GM12865 (cell line): ENCODE measurements around the gene KHSRP.

Experiments used
- DNase-seq: peaks from one replicate; pipeline ENCODE4 v3.0.0; 2010; ENCODE audit warnings: low read depth
- H3K4me3 ChIP-seq: 2 replicates; pipeline ENCODE4 v1.5.1; 2011; ENCODE audit warnings: mild to moderate bottlenecking, low read depth, low read length, control low read depth
- TF ChIP-seq, protein P1 (sequence below): IDR thresholded peaks from 2 replicates; pipeline ENCODE4 v1.5.1; 2011; ENCODE audit warnings: low read length, control low read depth, low read depth, inconsistent platforms; ENCODE audit not compliant: insufficient read depth; ENCODE audit errors: missing control alignments

The KHSRP gene, protein sequence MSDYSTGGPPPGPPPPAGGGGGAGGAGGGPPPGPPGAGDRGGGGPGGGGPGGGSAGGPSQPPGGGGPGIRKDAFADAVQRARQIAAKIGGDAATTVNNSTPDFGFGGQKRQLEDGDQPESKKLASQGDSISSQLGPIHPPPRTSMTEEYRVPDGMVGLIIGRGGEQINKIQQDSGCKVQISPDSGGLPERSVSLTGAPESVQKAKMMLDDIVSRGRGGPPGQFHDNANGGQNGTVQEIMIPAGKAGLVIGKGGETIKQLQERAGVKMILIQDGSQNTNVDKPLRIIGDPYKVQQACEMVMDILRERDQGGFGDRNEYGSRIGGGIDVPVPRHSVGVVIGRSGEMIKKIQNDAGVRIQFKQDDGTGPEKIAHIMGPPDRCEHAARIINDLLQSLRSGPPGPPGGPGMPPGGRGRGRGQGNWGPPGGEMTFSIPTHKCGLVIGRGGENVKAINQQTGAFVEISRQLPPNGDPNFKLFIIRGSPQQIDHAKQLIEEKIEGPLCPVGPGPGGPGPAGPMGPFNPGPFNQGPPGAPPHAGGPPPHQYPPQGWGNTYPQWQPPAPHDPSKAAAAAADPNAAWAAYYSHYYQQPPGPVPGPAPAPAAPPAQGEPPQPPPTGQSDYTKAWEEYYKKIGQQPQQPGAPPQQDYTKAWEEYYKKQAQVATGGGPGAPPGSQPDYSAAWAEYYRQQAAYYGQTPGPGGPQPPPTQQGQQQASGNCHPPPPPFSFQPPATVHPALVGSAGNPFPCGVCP

DNA sequence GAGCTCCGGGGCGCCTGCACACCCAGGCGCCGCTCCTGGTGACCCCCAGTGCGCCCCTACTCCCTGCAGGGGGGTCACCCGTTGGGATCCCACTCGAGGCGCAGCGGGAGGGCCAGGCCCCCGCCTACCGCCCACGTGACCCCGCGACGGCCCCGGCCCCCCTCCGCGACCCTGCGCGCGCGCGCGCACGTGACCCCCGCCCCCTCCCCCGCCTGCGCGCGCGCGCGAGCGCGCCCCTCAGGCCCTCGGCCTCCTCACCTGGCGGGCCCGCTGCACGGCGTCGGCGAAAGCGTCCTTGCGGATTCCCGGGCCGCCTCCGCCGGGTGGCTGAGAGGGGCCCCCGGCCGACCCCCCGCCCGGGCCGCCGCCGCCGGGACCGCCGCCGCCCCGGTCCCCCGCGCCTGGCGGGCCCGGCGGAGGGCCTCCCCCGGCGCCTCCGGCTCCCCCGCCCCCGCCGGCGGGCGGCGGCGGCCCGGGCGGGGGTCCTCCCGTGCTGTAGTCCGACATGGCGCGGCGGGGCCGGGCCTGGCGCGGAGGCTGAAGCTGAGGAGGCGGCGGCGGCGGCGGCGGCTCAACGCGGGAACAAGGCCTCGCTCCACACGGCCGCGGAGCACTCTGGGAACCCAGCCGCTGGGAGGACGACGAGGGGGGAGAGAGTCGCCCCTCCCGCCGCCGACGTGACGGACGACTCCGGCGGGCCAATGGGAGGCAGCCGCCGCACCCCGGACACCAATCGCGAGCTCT is at the start of gene KHSRP:
Gene KHSRP, minus strand, starts transcription at position 617 of the 744 bp plus-strand sequence. Its CDS starts 110 bp downstream, at position 507.
- TF ChIP-seq, protein P1, sequence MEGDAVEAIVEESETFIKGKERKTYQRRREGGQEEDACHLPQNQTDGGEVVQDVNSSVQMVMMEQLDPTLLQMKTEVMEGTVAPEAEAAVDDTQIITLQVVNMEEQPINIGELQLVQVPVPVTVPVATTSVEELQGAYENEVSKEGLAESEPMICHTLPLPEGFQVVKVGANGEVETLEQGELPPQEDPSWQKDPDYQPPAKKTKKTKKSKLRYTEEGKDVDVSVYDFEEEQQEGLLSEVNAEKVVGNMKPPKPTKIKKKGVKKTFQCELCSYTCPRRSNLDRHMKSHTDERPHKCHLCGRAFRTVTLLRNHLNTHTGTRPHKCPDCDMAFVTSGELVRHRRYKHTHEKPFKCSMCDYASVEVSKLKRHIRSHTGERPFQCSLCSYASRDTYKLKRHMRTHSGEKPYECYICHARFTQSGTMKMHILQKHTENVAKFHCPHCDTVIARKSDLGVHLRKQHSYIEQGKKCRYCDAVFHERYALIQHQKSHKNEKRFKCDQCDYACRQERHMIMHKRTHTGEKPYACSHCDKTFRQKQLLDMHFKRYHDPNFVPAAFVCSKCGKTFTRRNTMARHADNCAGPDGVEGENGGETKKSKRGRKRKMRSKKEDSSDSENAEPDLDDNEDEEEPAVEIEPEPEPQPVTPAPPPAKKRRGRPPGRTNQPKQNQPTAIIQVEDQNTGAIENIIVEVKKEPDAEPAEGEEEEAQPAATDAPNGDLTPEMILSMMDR, result no peak
- peak; percentile 46 for DNase-seq

DNA sequence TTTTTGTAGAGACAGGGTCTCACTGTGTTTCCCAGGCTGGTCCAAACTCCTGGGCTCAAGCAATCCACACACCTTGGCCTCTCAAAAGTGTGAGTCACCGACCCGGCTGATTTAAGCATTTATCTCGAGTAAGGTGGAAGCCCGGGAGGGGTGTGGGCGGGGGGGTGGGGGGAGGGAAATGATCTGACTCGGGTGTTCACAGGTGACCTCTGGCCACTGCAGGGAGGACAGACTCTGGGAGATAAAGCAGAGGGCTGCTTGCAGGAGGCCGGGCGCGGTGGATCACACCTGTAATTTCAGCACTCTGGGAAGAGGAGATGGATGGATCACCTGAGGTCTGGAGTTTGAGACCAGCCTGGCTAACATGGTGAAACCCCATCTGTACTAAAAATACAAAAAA is 49.0 kb upstream of the KHSRP start:
- no peak overlapping the region for H3K4me3 ChIP-seq
- TF ChIP-seq, protein P1, result no peak

More for the DNA sequence above, at the start of gene KHSRP:
- H3K4me3 ChIP-seq, result peak within 1 kb of the TSS; percentile 72

DNA sequence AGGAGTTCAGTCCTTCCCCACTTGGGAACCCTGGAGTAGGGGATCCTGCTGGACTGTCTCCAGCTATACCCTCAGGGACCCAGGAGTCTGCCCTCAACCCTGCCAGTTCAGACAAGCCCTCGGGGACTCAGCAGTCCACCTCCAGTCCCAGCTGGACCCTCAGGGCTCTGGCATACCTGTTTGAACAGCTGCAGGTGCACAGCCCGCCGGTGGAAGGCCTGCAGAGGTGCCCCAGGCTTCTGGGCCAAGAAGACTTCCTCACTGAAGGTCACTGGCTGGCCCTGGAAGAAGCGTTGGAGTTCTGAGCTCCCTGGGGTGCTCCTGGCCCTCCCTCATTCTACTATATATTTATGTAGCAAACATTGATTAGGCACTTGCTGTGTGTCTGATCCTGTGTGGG is 48.1 kb upstream of the KHSRP start:
- DNase-seq, result no peak
- TF ChIP-seq, protein P1, result no peak
- no peak overlapping the region for H3K4me3 ChIP-seq

More for the DNA sequence above, 49.0 kb upstream of the KHSRP start:
- no peak for DNase-seq

DNA sequence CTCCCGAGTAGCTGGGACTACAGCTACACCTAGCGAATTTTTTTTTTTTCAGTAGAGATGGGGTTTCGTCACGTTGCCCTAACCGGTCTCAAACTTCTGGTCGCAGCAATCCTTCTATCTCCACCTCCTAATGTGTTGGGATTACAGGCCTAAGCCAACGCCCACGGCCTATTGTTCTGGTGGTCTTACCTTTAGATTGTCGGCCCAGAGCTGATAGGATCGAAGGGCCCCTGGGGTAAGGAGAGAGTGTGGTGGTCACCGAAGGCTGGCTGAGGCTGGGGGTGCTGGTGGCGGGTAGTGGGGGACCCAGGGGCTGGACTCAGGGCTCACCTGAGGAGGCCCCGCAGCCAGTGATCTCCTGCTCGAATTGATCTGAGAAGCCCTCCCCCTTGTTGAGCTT is 46.5 kb upstream of the KHSRP start:
- no peak for DNase-seq
- TF ChIP-seq, protein P1, result no peak
- no peak overlapping the region for H3K4me3 ChIP-seq

DNA sequence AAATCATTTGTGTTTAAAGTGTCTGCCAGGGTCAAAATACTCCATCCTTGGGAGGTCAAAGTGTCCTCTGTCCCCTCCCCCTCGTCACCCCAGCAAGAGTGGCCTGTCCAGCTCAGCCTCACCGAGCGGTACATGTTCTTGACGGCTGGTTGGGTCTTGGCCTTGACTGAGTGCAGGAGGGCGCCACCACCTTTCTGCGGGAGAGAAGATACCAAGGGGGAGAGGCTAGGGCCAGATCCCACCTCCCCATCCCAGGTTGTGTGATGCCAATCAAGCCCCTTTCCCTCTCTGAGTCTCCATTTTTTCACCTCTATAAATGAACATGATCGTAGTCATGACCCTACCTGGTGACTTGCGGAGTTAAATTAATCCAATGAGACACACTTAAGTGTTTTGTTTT is 45.6 kb upstream of the KHSRP start:
- TF ChIP-seq, protein P1, result no peak
- no peak for DNase-seq
- no peak overlapping the region for H3K4me3 ChIP-seq

DNA sequence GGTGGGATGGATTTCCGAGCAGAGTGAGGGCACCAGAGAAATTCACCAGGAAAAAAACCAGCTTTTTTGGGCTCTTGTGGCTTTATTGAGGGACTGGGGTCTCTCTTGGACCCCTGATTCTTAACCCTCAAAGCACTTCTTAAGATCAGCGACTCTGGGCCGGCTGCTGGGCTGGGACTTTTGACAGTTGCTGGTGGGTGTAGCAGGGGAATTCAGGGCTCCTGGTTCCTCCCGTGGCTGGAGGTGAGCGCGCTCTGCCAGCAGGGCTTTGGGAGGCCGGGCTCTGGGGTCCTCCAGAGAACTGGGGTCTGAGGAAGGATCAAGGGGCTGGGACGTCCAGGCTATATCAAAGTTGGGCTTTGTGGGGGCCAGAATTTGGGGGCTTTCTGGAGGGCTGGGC is 42.8 kb upstream of the KHSRP start:
- TF ChIP-seq, protein P1, result no peak
- no peak overlapping the region for H3K4me3 ChIP-seq
- DNase-seq, result no peak
